GM18499 (cell line): ENCODE results near the gene SYT13.

ENCODE experiments used
- ATAC-seq: cut with Tn5 transposase; IDR thresholded peaks from one replicate; pipeline ENCODE4 v1.9.1; 2021; ENCODE audit warnings: moderate number of reproducible peaks; ENCODE audit not compliant: insufficient read depth, unreplicated experiment

The SYT13 gene, protein sequence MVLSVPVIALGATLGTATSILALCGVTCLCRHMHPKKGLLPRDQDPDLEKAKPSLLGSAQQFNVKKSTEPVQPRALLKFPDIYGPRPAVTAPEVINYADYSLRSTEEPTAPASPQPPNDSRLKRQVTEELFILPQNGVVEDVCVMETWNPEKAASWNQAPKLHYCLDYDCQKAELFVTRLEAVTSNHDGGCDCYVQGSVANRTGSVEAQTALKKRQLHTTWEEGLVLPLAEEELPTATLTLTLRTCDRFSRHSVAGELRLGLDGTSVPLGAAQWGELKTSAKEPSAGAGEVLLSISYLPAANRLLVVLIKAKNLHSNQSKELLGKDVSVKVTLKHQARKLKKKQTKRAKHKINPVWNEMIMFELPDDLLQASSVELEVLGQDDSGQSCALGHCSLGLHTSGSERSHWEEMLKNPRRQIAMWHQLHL

DNA sequence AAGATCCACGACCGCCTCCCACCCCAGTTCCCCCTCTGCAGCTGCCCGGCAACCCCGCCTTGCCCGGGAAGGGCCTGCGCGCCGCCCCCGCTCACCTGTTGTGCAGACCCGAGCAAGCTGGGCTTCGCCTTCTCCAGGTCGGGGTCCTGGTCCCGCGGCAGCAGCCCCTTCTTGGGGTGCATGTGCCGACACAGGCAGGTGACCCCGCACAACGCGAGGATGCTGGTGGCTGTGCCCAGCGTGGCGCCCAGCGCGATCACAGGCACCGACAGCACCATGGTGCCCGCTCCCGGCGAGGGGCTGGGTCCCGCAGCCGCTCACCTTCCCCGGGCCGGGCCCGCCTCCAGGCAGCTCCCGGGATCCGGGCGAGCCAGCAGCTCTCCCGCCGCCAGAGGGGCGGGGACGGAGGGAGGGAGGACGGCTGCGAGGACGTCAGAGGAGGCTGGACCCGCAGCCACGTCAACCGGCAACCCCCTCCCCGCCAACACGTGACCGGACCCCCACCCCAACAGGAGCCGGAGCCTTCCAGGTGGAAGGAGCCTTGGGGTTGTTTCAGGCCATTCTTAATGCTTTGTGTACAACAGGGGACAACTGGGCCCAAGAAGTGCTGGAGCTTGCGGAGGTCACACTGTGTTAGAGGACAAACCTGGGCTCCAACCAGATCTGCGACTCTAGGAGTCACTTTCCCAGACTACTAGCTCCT lies at the start of gene SYT13:
Gene SYT13 (minus strand): TSS at position 412 of the 703 bp plus-strand sequence. CDS start 134 bp downstream, at position 278.
- ATAC-seq: no peak

DNA sequence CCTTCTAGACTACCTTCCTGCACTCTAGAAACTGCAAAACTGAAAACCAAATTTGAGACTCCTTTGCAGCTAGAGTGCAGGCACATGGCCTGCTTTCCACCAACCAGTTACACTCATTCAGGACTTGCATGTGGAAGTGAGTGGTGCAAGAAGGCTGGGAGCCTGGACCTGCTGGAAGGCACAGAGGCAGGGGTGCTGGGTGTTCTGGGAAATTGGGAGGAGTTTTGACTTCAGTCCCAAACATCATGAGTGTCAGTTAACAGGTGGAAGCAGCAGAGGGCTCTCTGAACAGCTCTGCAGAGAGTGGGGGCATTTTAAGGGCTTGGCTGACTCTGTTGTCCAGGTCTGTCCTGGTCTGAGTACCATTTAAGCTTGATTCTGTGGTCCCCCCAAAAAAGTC lies 49.3 kb upstream of the SYT13 start:
- no peak for ATAC-seq

DNA sequence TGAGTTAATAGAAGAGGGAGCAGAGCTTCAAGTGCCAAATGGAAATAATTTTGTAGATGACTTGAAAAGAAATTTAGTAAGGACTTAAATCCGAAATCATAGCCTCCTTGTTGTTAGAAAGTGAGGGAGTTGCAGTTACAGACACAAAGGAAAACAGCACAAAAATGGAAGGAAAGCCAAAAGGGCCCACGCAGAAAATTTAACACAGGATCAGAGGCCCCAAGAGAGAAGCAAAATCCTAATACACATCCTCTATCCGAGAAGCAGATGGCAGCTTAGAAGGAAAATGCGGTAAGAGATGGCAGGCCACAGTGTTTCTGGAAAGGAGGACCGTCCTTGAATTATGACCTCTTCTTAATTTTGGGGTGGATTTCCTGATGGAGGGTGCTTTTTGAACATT lies 48.7 kb upstream of the SYT13 start:
- ATAC-seq: no peak

DNA sequence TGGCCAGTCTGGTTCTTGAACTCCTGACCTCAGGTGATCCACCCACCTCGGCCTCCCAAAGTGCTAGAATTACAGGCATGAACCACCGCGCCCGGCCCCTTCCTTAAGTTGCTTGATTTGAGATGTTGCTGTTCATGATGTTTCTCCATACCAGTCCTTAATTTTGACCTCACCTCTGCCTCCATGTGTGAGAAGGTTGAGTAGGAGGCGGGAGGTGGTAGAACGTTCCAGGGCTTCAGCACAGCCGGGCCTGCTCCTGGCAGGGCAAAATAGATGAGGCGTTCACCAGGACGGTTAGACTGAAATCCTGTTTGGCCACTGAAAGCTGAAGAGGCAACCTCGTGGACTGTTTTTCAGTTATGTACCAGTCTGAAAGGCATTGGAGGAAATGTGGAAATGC lies 48.3 kb upstream of the SYT13 start:
- ATAC-seq: no peak

DNA sequence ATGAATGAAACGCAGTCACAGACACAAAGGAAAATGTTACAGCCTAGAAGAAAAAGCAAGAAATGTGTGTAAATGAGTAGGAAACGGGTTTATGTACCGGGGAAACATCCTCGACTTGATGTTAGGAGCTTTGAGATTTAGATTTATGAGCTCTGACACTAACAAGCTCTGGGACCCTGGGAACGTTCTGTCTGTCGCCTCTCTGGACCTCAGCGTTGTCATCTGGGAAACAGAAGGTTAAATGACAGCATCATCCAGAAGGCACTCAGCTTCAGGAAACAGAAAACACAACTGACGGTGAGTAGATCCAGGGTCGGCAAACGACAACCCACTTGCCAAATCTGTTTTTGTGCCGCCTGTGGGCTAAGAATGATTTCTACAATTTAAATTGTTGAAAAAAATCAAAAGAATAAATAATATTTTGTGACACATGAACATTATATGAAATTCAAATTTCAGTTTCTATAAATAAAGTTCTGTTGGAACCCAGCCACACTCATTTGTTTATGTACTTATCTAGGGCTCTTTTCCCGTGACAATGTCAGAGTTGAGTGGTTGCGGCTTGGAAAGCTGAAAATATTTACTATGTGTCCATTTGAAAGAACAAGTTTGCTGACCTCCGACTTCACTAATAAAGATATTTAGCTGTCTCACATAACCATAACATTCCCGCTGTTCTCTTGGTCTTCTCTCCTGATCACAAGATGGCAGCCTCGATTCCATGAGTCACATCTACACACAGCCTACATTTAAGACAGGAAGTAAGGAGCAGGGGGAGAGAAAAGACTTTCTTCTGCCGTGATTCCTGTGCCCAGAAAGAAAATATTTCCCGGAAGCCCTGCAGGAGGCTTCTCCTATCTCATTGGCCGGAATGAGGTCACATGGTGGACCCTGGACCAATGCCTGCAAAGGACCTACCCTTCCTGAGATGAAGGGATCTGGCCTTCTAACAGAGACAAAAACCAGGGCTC lies 47.1 kb upstream of the SYT13 start:
- ATAC-seq: no peak

DNA sequence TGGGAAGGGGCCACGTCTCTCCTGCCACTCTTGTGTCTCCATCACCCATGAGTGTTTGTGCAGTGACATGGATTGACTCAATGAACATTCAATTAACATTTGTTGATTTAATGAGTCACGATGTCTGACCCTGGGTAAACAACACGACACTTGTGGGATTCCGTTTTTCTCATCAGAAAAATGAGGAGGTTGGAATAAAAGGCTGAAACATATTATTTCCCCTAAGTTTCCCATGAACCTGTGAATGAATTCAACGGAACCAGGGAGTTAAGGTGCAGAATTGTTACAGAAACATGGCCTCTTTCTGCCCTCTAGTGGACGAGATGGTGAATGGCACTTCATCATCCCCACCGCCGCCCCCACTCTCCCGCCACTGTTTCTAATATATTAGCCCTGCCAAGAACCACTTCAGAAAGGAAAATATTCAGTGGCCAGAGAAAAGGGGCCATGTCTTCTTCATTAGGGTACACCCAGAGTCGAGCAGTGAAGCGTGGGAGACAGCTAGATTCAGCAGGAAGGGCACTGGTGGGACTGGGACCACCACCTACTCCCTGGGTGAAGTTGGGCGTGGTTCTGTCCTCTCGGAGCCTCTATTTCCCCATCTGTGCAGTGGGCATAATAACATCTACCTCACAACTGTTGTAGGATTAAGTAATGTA lies 46.3 kb upstream of the SYT13 start:
- no peak for ATAC-seq

DNA sequence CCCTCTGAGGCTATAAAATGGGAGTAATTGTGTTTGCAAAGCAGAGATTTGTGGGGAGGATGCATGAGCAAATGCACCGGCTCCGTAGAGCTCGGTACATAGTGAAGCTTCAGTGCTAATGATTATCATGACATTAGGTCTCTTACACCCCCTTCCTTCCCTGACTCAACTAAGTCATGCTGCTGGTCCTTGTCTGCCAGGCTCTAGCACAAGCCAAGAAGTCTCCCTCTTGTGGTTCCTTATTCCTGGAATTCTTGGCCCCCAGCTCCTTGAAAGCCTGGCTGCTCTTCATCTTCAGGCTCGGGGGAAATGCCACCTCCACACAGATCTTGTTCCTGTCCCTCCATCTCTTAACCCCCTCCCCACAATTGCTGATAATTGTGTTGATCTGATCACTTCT lies 45.7 kb upstream of the SYT13 start:
- ATAC-seq: no peak

DNA sequence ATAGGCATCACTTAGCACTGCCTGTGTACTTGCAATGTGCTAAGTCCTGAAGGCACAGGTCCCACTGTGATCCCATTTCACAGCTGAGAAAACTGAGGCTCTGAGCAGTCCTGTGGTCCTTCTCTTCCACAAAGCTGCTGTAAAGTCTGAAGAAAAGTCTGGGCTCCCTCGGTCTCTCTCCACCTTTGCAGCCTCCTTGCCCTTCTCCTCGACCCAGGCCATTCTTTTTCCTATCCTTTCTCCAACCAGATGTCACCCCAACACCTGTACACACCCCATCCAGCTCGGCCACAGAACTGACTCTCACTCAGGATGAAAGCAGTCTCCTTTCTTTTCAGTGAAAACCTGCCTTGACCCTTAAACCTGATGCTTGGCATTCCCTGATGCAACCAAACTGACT lies 42.6 kb upstream of the SYT13 start:
- ATAC-seq: no peak

DNA sequence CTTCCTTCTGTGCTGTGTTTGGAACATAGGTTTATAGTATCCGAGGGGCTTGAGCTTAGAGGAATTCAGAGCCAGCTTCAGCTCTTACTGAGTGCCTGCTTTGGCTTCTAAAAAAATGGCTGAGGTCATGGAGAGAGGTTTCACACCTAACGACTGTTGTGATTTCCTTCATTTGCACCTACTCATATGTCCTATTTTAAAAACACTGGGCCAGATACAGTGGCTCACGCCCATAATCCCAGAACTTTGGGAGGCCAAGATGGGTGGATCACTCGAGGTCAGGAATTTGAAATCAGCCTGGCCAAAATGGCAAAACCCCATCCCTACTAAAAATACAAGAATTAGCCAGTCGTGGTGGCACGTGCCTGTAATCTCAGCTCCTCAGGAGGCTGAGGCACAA lies 38.3 kb upstream of the SYT13 start:
- no peak for ATAC-seq

DNA sequence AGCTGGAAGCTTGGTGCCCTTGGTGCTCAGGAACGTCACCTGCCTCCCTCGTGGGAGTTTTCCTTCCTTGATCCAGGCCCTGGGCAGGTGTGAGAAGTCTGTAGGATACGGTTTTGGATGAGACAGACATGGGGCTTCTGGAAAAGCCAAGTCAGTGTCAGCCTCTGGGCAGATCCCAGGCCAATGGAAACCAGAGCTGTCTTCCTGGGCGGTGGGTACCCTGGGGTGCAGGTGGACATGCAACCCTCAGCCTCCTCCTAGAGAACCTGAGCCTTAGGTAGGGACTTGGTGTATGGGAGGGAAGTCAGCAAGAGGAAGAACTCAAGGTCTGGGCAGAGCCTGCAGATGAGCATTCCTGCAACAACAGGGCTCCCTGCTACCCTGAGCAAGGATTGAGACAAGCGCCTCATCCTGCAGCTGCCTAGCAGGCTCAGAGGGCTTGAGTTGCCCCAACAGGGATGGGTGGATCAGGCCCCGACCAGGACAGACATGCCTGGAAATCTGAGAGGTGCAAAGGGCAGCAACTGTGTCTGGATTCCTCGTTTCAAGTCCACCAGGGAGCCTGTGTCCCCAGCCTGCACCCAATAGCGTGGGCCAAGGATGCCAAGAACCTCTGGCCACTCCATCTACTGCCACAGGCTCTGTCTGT lies 37.6 kb upstream of the SYT13 start:
- ATAC-seq: no peak

DNA sequence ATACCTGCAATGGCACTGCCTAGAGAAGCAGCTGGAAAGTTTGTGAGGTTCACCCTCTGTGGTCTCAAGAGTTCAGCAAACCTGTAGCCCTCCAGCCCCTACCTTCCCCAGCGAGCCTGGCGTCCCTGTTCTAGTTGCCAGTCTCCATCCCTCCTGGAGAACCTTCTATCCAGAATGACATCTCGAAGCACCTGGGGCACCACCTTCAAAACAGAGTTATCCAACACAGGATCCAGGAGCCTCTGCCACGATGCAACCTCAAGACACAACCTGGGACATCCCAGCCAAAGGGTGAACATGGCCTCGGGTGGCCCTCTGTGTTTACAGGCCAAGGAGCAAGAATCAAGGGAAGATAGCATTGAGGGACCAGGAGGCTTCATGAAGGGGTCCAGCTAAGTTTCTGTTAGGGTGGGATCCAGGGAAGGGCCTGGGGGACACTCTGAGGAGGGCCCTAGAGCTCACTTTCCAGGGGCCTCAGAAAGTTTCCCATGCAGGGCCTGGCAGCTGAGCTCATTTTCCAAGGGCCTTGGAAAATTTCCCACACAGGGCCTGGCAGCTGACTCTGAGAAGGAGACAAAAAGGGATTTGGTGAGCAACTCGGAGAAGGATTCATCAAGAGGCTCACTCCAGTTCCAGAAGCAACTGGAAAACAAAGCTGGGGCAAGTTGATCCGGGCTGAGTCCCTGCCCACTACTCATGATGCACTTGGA lies 36.9 kb upstream of the SYT13 start:
- ATAC-seq: no peak

DNA sequence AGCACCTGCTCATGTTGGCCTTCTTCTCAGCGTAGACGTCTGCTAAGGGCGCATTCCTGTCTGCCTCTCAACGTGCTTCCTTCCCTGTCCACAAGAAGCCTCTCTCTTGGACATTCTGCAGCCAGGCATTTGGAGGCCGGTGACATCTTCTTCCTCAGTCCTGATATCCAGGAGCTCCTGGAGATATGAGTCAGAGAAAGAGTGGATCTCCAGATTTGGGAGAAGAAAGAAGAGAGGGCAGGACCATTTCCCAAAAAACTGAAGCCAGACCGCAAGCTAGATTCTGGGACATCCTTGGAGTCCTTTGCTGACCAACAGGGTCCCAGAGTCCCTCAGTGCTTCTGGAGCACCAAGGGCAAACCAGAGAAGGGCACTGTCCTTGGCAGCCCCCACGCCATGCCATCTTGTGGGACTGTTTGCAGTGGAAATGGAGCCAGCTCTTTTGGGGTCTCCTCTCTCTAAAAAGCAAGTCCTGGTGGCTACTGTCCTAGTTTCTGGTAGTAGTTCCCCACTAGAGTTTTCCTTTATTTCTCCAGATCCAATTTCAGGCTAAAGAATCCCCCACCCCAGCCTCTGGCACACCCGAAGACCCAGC lies 36.1 kb upstream of the SYT13 start:
- ATAC-seq: no peak

DNA sequence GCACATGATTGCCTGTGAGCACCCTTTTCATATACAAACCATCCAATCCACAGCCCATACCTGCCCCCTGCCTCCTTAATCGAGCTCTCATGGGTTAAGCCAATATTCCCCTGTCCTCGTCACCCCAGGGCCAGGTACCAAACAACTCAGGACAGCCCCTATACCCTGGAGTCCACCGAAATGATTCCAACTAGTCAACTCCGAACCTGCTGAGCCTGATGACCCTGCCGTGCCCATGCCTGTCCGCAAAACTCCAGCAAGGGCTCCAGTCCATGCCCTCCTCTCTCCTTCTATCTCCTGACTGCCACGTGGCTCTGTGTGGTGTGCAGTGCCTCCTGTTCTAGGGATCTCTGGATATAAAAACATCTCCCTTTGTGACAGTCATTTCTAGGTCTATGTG lies 35.5 kb upstream of the SYT13 start:
- no peak for ATAC-seq

DNA sequence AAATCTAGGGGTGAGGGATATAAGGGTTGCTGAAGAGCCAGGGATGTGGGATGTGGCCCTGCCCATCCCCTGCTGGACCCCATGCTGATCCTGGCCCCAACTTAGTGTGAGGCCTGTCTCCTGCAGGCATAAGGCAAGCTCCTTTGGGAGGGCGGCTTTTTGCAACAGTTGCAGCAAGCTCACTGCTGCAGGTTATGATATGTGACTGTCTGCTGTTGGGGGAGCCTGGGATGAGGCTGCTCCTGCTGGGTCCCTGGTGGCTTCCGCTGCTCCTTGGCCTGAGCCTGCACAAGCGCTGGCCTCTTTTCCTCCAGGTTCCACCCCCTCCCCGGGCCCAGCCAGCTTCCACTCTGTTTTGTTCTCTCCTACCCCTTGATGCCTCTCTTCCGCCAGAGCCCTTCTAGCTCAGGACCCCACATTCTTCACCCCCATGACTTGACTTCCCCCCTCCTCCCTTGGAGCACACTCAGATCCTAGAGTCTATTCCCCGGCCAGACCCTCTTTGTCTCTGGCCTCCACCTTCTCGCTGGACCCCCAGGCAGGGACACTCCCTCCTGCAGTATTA lies 35.0 kb upstream of the SYT13 start:
- ATAC-seq: no peak

DNA sequence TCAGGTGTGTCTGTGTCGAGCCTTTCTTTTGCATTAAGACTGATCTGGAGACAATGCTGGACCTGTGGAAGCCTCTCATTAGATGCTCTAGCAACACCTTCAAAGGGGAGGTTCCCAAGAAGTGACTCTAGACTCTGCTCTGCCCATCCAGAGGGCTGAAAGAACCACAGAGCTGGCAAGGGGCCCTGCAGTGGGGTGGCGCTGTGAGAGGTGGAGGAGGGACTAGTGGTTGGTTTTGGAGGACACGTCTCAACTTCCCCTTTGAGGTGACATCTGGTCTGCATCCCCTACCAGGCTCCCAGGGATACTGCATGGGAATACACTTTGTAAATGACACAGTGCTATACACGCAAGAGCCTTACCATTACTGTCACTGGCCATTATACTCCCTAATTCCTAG lies 34.2 kb upstream of the SYT13 start:
- no peak for ATAC-seq

DNA sequence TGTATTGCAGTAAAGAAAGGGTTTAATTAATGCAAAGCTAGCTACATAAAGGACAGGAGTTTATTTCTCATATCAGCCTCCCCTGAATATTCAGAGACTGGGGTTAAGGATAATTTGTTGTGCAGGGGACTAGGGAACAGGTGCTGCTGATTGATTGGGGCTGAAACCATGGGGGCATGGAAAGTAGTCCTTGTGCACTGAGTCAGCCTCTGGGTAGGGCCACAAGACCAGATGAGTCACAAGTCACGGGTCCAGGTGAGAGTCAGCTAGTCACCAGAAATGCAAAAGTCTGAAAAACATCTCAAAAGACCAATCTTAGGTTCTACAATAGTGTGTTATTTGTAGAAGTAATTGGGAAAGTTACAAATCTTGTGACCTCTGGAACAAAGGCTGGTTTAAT lies 32.9 kb upstream of the SYT13 start:
- ATAC-seq: no peak

DNA sequence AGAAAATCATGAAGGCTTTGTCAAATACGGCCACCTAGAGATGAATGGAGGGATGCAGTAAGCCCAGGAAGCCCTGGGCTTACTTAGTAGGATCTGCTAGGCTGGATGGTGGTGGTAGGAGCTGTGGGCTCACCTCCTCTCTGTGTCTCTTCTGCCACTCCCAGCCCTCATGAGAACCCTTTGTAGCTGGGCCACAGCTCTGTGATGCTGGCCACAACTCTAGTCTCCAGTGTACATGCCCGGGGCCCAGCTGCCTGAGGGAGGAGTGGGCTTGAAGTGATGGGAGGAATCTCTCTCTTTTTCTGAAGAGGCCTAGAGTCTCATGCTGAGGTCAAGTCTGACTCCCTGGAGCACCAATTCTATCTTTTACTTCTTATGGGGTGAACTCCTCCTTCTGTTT lies 32.4 kb upstream of the SYT13 start:
- ATAC-seq: no peak

DNA sequence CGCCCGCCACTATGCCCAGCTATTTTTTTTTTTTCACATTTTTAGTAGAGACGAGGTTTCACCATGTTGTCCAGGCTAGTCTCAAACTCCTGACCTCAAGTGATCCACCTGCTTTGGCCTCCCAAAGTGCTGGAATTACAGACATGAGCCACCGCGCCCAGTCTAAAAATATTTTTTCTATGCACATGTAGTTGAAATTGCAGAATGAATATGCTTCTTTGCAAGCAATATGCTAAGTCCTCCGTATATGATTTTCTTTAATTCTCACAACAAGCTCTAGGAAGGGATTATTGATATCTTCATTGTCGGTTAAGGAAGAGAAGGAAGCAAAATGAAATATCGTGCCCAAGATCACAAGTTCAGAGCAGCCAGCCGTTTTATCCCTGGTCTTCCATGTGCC lies 30.1 kb upstream of the SYT13 start:
- no peak for ATAC-seq
